GM12878 (cell line): ENCODE measurements around the gene MMP14.

Experiments used
- BRCA1 ChIP-seq: IDR thresholded peaks from 2 replicates; pipeline ENCODE4 v1.6.1; 2011; ENCODE audit warnings: low read depth, low read length, improper control_type of control experiment
- CREB1 ChIP-seq: IDR thresholded peaks from 2 replicates; pipeline ENCODE4 v1.6.1; 2012; ENCODE audit warnings: low read depth, mild to moderate bottlenecking, inconsistent platforms
- EZH2 ChIP-seq: IDR thresholded peaks from 2 replicates; pipeline ENCODE4 v1.6.1; 2012; ENCODE audit warnings: low read depth, mild to moderate bottlenecking, control low read depth, inconsistent platforms, low read length, borderline replicate concordance; ENCODE audit not compliant: control insufficient read depth
- JUND ChIP-seq: IDR thresholded peaks from 2 replicates; pipeline ENCODE4 v1.6.1; 2012; ENCODE audit warnings: low read depth, mild to moderate bottlenecking, low read length, improper control_type of control experiment, moderate library complexity
- POLR2A ChIP-seq: IDR thresholded peaks from 2 replicates; pipeline ENCODE4 v1.6.1; 2011; ENCODE audit warnings: low read depth, mild to moderate bottlenecking, low read length
- TAF1 ChIP-seq: IDR thresholded peaks from 2 replicates; pipeline ENCODE4 v1.6.1; 2011; ENCODE audit warnings: mild to moderate bottlenecking, low read depth, low read length, borderline replicate concordance
- ZNF207 ChIP-seq: fragments of 450-650 bp; IDR thresholded peaks from 2 replicates; pipeline ENCODE4 v1.6.1; 2014; ENCODE audit warnings: antibody characterized with exemption, mild to moderate bottlenecking, borderline replicate concordance
- TF ChIP-seq, protein P1 (sequence below): fragments of 450-650 bp; conservative IDR thresholded peaks from 2 replicates; pipeline ENCODE4 v1.6.1; 2017; ENCODE audit warnings: mild to moderate bottlenecking, moderate library complexity
- TF ChIP-seq, protein P2 (sequence below), 3 experiments: IDR thresholded peaks in 2 of 3; conservative IDR thresholded peaks in 1 of 3; 2 replicates each; pipeline ENCODE4 v1.5.1; 2011; ENCODE audit warnings: low read depth in 3 of 3, low read length in 3 of 3, mild to moderate bottlenecking in 3 of 3, control low read depth in 2 of 3, moderate library complexity in 2 of 3, inconsistent platforms in 1 of 3, mixed read lengths in 1 of 3; ENCODE audit not compliant: control insufficient read depth in 2 of 3, insufficient read depth in 1 of 3; ENCODE audit errors: extremely low read depth in 1 of 3
- TF ChIP-seq, protein P3 (sequence below): IDR thresholded peaks from 2 replicates; pipeline ENCODE4 v1.6.1; 2012; ENCODE audit warnings: low read length, inconsistent platforms

DNA sequence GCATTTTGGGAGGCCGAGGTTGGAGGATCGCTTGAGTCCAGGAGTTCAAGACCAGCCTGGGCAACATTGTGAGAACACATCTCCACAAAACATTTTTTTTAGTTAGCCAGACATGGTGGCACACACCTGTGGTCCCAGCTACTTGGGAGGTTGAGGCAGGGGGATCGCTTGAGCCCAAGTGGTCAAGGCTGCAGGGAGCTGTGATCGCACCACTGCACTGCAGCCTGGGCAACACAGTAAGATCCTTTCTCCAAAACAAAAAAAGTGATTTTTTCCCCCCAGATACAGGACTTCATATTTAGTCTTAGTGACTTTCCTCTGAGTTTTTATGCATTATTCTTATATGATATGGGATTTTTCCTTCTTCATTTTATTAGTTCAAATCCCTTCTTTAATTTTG, 49.7 kb upstream of the MMP14 start:
- TF ChIP-seq, protein P1, sequence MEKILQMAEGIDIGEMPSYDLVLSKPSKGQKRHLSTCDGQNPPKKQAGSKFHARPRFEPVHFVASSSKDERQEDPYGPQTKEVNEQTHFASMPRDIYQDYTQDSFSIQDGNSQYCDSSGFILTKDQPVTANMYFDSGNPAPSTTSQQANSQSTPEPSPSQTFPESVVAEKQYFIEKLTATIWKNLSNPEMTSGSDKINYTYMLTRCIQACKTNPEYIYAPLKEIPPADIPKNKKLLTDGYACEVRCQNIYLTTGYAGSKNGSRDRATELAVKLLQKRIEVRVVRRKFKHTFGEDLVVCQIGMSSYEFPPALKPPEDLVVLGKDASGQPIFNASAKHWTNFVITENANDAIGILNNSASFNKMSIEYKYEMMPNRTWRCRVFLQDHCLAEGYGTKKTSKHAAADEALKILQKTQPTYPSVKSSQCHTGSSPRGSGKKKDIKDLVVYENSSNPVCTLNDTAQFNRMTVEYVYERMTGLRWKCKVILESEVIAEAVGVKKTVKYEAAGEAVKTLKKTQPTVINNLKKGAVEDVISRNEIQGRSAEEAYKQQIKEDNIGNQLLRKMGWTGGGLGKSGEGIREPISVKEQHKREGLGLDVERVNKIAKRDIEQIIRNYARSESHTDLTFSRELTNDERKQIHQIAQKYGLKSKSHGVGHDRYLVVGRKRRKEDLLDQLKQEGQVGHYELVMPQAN, result no peak
- no peak for TF ChIP-seq TAF1
- TF ChIP-seq, protein P2, sequence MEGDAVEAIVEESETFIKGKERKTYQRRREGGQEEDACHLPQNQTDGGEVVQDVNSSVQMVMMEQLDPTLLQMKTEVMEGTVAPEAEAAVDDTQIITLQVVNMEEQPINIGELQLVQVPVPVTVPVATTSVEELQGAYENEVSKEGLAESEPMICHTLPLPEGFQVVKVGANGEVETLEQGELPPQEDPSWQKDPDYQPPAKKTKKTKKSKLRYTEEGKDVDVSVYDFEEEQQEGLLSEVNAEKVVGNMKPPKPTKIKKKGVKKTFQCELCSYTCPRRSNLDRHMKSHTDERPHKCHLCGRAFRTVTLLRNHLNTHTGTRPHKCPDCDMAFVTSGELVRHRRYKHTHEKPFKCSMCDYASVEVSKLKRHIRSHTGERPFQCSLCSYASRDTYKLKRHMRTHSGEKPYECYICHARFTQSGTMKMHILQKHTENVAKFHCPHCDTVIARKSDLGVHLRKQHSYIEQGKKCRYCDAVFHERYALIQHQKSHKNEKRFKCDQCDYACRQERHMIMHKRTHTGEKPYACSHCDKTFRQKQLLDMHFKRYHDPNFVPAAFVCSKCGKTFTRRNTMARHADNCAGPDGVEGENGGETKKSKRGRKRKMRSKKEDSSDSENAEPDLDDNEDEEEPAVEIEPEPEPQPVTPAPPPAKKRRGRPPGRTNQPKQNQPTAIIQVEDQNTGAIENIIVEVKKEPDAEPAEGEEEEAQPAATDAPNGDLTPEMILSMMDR (IDR thresholded peaks at IDR 0.05 in 2 of 3, conservative IDR thresholded peaks at IDR 0.05 in 1 of 3; ENCODE audit: control insufficient read depth in 2 of 3, extremely low read depth in 1 of 3, insufficient read depth in 1 of 3, low read depth in 3 of 3, low read length in 3 of 3), result no peak
- TF ChIP-seq ZNF207, result no peak
- no peak for TF ChIP-seq BRCA1
- TF ChIP-seq POLR2A, result no peak
- no peak for TF ChIP-seq CREB1
- TF ChIP-seq JUND, result no peak
- no peak for TF ChIP-seq EZH2
- TF ChIP-seq, protein P3, sequence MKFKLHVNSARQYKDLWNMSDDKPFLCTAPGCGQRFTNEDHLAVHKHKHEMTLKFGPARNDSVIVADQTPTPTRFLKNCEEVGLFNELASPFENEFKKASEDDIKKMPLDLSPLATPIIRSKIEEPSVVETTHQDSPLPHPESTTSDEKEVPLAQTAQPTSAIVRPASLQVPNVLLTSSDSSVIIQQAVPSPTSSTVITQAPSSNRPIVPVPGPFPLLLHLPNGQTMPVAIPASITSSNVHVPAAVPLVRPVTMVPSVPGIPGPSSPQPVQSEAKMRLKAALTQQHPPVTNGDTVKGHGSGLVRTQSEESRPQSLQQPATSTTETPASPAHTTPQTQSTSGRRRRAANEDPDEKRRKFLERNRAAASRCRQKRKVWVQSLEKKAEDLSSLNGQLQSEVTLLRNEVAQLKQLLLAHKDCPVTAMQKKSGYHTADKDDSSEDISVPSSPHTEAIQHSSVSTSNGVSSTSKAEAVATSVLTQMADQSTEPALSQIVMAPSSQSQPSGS, result no peak
